ENCODE results near the gene MBOAT1. TPM values are rescaled to one million over a fixed set of nuclear protein-coding genes. Genes with fewer than 3 reads are reported as not detected.

MBOAT1 gene
- total and polyA plus RNA-seq, 3 donors from 2014 or later = 4.1 to 5.3 (median 4.5) TPM

- intact Hi-C loops (cut with DNase I; ENCODE audit: low total_unique reads) = no loop called here
- TF ChIP-seq CTCF (IDR thresholded peaks at IDR 0.05) (no peak), POLR2A (IDR thresholded peaks at IDR 0.05) (no peak)
- no peak for DNase-seq
- WGBS, 2 donors = 74 to 82% methylated on average over 2 of the region's 2 CpGs
- H3K4me1 ChIP-seq = peaks cover 6% of the 10 kb centered on the region
- no peaks in the 10 kb centered on the region for H3K9me3 ChIP-seq
- H3K27me3 ChIP-seq = no peaks in the 10 kb centered on the region
- no peak overlapping the region for H3K27ac ChIP-seq
- H3K4me3 ChIP-seq = no peak overlapping the region
- no peaks in the 10 kb centered on the region for H3K36me3 ChIP-seq (ENCODE audit: low read depth, missing control alignments)
Observed at GRCh38 chr6:20178327-20178726, 33.9 kb downstream of the MBOAT1 start.

GRCh38 chr6:20175810-20176410, 36.4 kb downstream of the MBOAT1 start:
- WGBS, 2 donors = 95 to 96% methylated on average over 4 of the region's 4 CpGs
- H3K4me3 ChIP-seq = no peak overlapping the region

GRCh38 chr6:20173833-20174792, 38.2 kb downstream of the MBOAT1 start:
- Histone ChIP-seq H3K4me1 (no peaks in the 10 kb centered on the region), H3K27me3 (no peaks in the 10 kb centered on the region), H3K36me3 (ENCODE audit: low read depth, missing control alignments) (no peaks in the 10 kb centered on the region), H3K4me3 (no peak overlapping the region), H3K27ac (no peak overlapping the region), H3K9me3 (no peaks in the 10 kb centered on the region)
- WGBS, 2 donors = 84 to 85% methylated on average over 13 of the region's 13 CpGs
- no peak for DNase-seq
- intact Hi-C loops (cut with DNase I; ENCODE audit: low total_unique reads) = no loop called here
- no peak for TF ChIP-seq POLR2A (IDR thresholded peaks at IDR 0.05)
- TF ChIP-seq CTCF (IDR thresholded peaks at IDR 0.05) = no peak

More at GRCh38 chr6:20175810-20176410, 36.4 kb downstream of the MBOAT1 start:
- no peak overlapping the region for H3K27ac ChIP-seq
- no peaks in the 10 kb centered on the region for H3K9me3 ChIP-seq
- no peak for DNase-seq
- no peaks in the 10 kb centered on the region for H3K36me3 ChIP-seq (ENCODE audit: low read depth, missing control alignments)
- H3K4me1 ChIP-seq = peaks cover 3% of the 10 kb centered on the region
- no peak for TF ChIP-seq POLR2A (IDR thresholded peaks at IDR 0.05)
- no peak for TF ChIP-seq CTCF (IDR thresholded peaks at IDR 0.05)
- no peaks in the 10 kb centered on the region for H3K27me3 ChIP-seq
- intact Hi-C loops (cut with DNase I; ENCODE audit: low total_unique reads) = no loop called here

- no peaks in the 10 kb centered on the region for H3K27me3 ChIP-seq
- 95 to 96% methylated on average over 3 of the region's 3 CpGs for WGBS, 2 donors
- TF ChIP-seq CTCF (IDR thresholded peaks at IDR 0.05) (no peak), POLR2A (IDR thresholded peaks at IDR 0.05) (no peak)
Observed at GRCh38 chr6:20172842-20173456, 39.3 kb downstream of the MBOAT1 start.

More at GRCh38 chr6:20172842-20173456, 39.3 kb downstream of the MBOAT1 start:
- Histone ChIP-seq H3K36me3 (ENCODE audit: low read depth, missing control alignments) (no peaks in the 10 kb centered on the region), H3K4me3 (no peak overlapping the region), H3K9me3 (no peaks in the 10 kb centered on the region), H3K4me1 (no peaks in the 10 kb centered on the region), H3K27ac (no peak overlapping the region)
- intact Hi-C loops (cut with DNase I; ENCODE audit: low total_unique reads) = no loop called here
- DNase-seq = no peak

All from testis (tissue), 3 donors.